ENCODE data around the gene ADCY10.

ADCY10 gene

DNA sequence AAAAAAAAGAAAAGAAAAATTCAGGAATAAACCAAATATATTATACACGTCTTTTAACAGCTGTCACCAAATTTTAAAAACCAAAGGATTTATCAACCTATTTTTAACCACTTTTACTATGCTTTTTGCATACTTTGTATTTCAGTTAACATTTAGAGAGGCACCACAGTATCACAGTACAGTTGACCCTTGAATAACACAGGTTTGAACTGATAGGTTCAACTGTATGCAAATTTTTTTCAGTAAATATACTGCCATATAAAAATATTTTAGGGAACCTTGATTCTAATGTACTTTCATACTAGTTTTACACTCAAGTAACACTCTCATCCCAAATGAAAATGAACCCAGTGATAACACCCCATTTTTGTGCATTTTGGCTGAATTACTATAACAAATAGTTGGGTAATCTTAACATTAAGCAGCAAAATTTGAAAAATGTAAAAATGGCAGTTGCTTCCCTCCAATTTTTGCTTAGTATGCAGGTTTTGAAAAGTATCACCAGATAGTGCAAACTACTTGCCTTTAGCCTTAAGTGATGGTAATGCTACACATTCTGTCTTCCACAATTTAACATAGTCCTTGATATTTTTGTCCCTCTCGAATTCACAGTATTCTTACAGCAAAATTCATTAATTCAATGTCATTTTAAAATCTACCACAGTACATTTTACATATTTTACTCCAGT lies 10.8 kb upstream of the ADCY10 start:
- Histone ChIP-seq H3K27me3 (ENCODE audit: insufficient read depth, low read length) (no peaks in the 10 kb centered on the region), H3K27ac (ENCODE audit: low read length) (no peak overlapping the region), H3K9ac (ENCODE audit: low read depth, low read length) (no peak overlapping the region), H3K36me3 (ENCODE audit: insufficient read depth, low read depth, low read length) (no peaks in the 10 kb centered on the region), H3K4me3 (ENCODE audit: low read length) (no peak overlapping the region), H3K9me3 (ENCODE audit: insufficient read depth, low read depth, low read length) (no peaks in the 10 kb centered on the region), H3K4me1 (ENCODE audit: insufficient read depth, low read length) (no peaks in the 10 kb centered on the region; the same call in 1 of the 2 replicates)

DNA sequence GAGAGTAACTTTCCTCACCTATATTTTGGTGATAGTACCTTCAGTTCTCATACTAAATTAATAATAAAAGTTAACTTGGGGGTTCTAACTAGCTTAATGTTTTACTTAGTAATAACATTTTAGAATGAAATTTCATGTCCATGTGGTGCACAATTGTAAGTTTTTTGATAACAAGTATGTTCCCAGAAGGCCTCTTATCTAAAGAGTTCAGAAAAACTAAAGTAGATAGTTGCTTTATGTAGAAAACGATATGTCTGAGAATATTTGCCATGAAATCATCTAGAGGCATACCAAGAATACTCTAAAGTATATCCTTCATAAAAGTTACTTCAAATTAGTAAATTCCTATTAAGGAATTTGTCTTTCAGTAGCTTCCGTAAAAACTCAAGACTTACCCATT lies 10.2 kb upstream of the ADCY10 start:
- H3K27ac ChIP-seq (ENCODE audit: low read length): no peak overlapping the region

DNA sequence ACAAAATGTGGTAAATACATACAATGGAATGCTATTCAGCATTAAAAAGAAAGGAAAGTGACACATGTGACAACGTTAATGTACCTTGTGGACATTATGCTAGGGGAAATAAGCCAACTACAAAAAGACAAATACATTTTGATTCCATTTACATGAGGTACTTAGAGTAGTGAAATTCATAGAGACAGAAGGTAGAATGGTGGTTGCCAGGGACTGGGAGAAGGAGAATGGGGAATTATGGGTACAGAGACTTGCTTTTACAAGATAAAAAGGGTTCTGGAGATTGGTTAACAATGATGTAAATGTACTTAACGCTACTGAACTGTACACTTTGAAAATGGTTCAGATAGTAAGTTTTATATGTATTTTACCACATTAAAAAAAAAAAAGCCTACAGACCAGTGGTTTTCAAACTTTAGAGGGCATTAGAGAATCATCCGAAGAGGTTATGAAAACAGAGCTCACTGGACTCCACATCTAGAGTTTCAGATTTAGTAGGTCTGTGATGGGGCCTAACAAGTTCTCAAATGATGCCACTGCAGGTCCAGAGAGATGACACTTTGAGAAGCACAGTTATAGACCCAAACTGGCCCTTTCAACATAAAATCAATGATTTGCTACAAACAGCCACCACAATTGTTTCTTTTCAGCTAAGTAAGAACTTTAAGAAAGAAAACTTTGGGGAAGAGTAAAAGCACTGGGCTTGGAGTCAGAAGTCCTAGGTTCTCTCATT lies 9.6 kb upstream of the ADCY10 start:
- H3K27me3 ChIP-seq (ENCODE audit: insufficient read depth, low read length): no peaks in the 10 kb centered on the region
- no peak overlapping the region for H3K27ac ChIP-seq (ENCODE audit: low read length)
- H3K36me3 ChIP-seq (ENCODE audit: insufficient read depth, low read depth, low read length): no peaks in the 10 kb centered on the region
- H3K9me3 ChIP-seq (ENCODE audit: insufficient read depth, low read depth, low read length): no peaks in the 10 kb centered on the region
- no peaks in the 10 kb centered on the region; the same call in 1 of the 2 replicates for H3K4me1 ChIP-seq (ENCODE audit: insufficient read depth, low read length)
- no peak overlapping the region for H3K9ac ChIP-seq (ENCODE audit: low read depth, low read length)
- no peak overlapping the region for H3K4me3 ChIP-seq (ENCODE audit: low read length)

More for the DNA sequence above, 10.2 kb upstream of the ADCY10 start:
- Histone ChIP-seq H3K9me3 (ENCODE audit: insufficient read depth, low read depth, low read length) (no peaks in the 10 kb centered on the region), H3K27me3 (ENCODE audit: insufficient read depth, low read length) (no peaks in the 10 kb centered on the region), H3K4me3 (ENCODE audit: low read length) (no peak overlapping the region), H3K4me1 (ENCODE audit: insufficient read depth, low read length) (no peaks in the 10 kb centered on the region; the same call in 1 of the 2 replicates), H3K36me3 (ENCODE audit: insufficient read depth, low read depth, low read length) (no peaks in the 10 kb centered on the region), H3K9ac (ENCODE audit: low read depth, low read length) (no peak overlapping the region)

DNA sequence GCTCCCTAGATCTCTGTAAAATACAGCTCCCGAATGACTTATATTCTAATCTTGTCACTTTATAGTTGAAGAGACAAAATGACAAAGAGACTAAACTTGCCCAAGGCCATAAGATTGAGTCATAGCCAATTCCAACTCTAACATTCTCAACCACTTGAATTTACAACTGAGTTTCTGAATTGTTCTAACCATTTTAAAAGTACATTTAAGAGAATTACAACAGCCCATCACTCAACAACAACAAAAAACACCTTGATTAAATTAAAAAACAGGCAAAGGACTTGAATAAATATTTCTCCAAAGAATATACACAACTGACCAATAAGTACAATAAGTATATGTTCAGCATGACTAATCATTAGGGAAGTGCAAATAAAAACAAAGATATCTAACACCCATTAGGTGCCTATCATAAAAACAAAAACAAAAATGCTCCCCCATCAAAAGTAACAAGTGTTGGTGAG lies 8.7 kb upstream of the ADCY10 start:
- Histone ChIP-seq H3K36me3 (ENCODE audit: insufficient read depth, low read depth, low read length) (no peaks in the 10 kb centered on the region), H3K27me3 (ENCODE audit: insufficient read depth, low read length) (no peaks in the 10 kb centered on the region), H3K4me1 (ENCODE audit: insufficient read depth, low read length) (no peaks in the 10 kb centered on the region), H3K9ac (ENCODE audit: low read depth, low read length) (no peak overlapping the region), H3K9me3 (ENCODE audit: insufficient read depth, low read depth, low read length) (no peaks in the 10 kb centered on the region), H3K27ac (ENCODE audit: low read length) (no peak overlapping the region), H3K4me3 (ENCODE audit: low read length) (no peak overlapping the region)

DNA sequence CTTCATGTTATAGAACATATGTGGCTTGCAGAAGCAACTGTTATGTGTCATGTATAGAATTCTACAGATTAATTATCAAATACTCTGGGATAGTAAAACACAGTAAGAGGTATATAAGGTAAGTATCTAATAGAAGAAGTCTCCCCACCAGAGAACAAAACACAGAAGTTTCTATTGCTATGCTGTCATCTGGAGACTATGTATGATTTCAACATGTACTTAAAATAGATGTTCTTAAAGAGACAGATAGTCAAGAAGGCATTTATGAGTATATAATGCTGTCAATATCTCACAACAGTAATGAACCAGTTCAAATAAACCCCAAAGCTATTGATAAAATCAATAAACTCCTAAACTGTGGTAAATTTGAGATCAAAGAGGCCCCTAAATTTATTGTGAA lies 8.1 kb upstream of the ADCY10 start:
- Histone ChIP-seq H3K27ac (ENCODE audit: low read length) (no peak overlapping the region), H3K9me3 (ENCODE audit: insufficient read depth, low read depth, low read length) (no peaks in the 10 kb centered on the region), H3K36me3 (ENCODE audit: insufficient read depth, low read depth, low read length) (no peaks in the 10 kb centered on the region), H3K27me3 (ENCODE audit: insufficient read depth, low read length) (no peaks in the 10 kb centered on the region), H3K4me1 (ENCODE audit: insufficient read depth, low read length) (no peaks in the 10 kb centered on the region), H3K4me3 (ENCODE audit: low read length) (no peak overlapping the region), H3K9ac (ENCODE audit: low read depth, low read length) (no peak overlapping the region)

DNA sequence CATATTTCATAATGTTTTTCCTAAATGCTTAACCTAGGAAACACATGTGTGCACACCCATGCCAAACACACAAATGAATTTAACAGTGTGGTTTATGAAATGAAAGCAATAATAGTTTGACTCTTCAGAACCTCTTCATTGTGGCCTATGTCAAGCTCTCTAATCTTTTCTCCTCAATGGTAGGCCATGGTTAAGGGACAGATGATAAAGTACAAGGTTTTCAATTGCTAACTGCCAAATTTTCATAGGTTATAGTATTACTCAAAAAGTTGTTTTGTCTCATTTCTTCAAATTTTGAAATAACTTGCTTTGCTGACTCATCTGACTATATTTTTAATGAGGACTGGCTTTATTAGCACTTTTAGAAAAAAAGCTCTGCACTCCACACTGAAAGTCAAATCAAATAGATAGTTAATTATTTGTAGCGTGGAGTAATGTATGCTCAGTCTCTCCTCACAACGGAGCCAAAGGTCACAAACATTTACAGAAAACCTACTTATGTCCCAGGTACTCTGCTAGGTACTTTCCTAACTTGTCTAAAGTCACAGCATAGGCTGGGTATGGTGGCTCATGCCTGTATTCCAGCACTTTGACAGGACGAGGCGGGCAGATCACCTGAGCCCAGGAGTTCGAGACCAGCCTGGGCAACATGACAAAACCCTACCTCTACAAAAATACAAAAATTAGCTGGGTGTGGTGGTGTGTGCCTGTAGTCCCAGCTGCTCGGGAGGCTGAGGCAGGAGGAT lies 3.0 kb upstream of the ADCY10 start:
- no peak overlapping the region for H3K27ac ChIP-seq (ENCODE audit: low read length)
- H3K4me1 ChIP-seq (ENCODE audit: insufficient read depth, low read length): peaks cover 1% of the 10 kb centered on the region; the same call in 1 of the 2 replicates
- H3K36me3 ChIP-seq (ENCODE audit: insufficient read depth, low read depth, low read length): no peaks in the 10 kb centered on the region
- H3K9me3 ChIP-seq (ENCODE audit: insufficient read depth, low read depth, low read length): no peaks in the 10 kb centered on the region
- H3K4me3 ChIP-seq (ENCODE audit: low read length): no peak overlapping the region
- H3K27me3 ChIP-seq (ENCODE audit: insufficient read depth, low read length): no peaks in the 10 kb centered on the region
- H3K9ac ChIP-seq (ENCODE audit: low read depth, low read length): no peak overlapping the region

DNA sequence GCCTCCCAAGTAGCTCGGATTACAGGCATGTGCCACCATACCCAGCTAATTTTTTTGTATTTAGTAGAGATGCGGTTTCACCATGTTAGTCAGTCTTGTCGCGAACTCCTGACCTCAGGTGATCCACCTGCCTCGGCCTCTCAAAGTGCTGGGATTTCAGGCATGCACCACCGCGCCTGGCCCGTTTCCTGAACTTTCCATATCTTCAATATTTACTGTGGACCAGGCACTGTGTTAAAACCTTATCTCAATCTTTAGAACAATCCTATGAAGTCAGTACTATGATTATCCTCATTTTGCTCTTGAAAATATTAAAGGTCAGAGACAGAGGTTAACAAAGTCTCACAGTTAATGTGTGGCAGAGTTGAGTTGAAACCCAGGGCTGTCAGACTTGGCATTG lies 1.6 kb upstream of the ADCY10 start:
- Histone ChIP-seq H3K27me3 (ENCODE audit: insufficient read depth, low read length) (no peaks in the 10 kb centered on the region), H3K4me3 (ENCODE audit: low read length) (no peak overlapping the region), H3K27ac (ENCODE audit: low read length) (no peak overlapping the region), H3K9ac (ENCODE audit: low read depth, low read length) (no peak overlapping the region), H3K4me1 (ENCODE audit: insufficient read depth, low read length) (peaks cover 6% of the 10 kb centered on the region; the same call in 1 of the 2 replicates), H3K9me3 (ENCODE audit: insufficient read depth, low read depth, low read length) (no peaks in the 10 kb centered on the region), H3K36me3 (ENCODE audit: insufficient read depth, low read depth, low read length) (no peaks in the 10 kb centered on the region)

DNA sequence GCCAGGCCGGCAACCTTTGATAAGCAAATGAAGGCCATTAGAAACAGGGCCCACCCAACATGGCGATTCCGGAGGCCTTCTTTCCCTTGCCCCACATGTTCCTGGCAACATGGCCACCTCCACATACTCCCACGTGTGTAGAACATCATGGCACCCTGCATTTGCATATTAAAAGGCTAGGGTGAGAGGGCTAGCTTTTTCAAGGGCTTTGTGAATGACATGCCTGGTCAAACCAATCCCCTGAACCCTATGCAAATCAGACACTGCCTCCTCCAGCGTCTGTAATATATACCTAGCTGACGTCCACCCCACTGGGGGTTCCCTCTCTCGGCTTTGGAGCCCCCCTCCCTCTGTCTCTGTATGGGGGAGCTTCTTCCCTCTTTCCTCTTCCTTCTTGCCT lies 1.6 kb downstream of the ADCY10 start:
- Histone ChIP-seq H3K4me3 (ENCODE audit: low read length) (no peak overlapping the region), H3K9ac (ENCODE audit: low read depth, low read length) (no peak overlapping the region), H3K9me3 (ENCODE audit: insufficient read depth, low read depth, low read length) (peaks cover 18% of the 10 kb centered on the region), H3K27me3 (ENCODE audit: insufficient read depth, low read length) (no peaks in the 10 kb centered on the region), H3K36me3 (ENCODE audit: insufficient read depth, low read depth, low read length) (no peaks in the 10 kb centered on the region), H3K4me1 (ENCODE audit: insufficient read depth, low read length) (peaks cover 6% of the 10 kb centered on the region; the same call in 1 of the 2 replicates), H3K27ac (ENCODE audit: low read length) (no peak overlapping the region)

DNA sequence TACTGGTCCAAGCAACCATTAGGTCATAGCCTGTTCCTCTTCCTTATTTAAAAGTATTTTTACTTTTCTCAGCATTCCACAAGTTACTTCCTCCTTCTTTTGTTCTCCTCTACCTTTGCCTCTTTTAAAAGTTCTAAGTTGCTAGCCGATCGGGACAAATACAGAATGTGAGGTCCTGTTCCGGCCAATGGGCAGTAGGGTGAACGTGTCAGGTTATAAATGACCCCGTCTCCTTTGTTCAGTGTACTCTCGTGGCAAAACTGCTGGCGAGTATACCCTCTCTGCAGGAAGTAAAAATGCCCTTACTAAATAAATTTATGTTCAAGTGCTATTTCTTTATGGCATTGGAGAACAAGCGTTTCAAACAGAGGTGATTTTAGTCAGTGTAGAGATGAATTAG lies 2.5 kb downstream of the ADCY10 start:
- Histone ChIP-seq H3K36me3 (ENCODE audit: insufficient read depth, low read depth, low read length) (no peaks in the 10 kb centered on the region), H3K4me3 (ENCODE audit: low read length) (no peak overlapping the region), H3K9ac (ENCODE audit: low read depth, low read length) (no peak overlapping the region), H3K9me3 (ENCODE audit: insufficient read depth, low read depth, low read length) (peaks cover 18% of the 10 kb centered on the region), H3K27ac (ENCODE audit: low read length) (no peak overlapping the region), H3K27me3 (ENCODE audit: insufficient read depth, low read length) (no peaks in the 10 kb centered on the region), H3K4me1 (ENCODE audit: insufficient read depth, low read length) (peaks cover 6% of the 10 kb centered on the region; the same call in 1 of the 2 replicates)

DNA sequence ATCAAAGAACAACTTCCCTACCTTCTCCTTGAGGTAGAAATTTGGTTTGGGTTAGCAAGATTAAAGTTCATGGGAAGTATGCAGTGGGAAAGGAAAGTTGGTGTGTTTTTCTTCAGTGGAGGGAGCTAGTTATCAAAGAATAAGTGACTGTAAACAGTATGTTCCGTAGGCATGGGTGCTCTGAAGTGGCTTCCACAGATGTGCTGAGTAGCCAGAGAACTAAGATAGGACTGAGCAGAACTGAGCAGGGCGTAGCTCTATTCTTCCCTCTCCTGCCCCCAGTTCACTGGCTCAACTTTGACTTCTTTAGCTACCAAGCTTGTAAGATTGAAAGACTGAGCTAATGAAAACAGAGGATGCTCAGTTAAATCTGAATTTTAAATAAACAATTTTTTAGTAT lies 3.4 kb downstream of the ADCY10 start:
- no peaks in the 10 kb centered on the region for H3K27me3 ChIP-seq (ENCODE audit: insufficient read depth, low read length)
- H3K36me3 ChIP-seq (ENCODE audit: insufficient read depth, low read depth, low read length): no peaks in the 10 kb centered on the region
- H3K4me3 ChIP-seq (ENCODE audit: low read length): no peak overlapping the region
- no peak overlapping the region for H3K27ac ChIP-seq (ENCODE audit: low read length)
- H3K4me1 ChIP-seq (ENCODE audit: insufficient read depth, low read length): peaks cover 10% of the 10 kb centered on the region; the same call in 1 of the 2 replicates
- H3K9ac ChIP-seq (ENCODE audit: low read depth, low read length): no peak overlapping the region
- H3K9me3 ChIP-seq (ENCODE audit: insufficient read depth, low read depth, low read length): peaks cover 18% of the 10 kb centered on the region

DNA sequence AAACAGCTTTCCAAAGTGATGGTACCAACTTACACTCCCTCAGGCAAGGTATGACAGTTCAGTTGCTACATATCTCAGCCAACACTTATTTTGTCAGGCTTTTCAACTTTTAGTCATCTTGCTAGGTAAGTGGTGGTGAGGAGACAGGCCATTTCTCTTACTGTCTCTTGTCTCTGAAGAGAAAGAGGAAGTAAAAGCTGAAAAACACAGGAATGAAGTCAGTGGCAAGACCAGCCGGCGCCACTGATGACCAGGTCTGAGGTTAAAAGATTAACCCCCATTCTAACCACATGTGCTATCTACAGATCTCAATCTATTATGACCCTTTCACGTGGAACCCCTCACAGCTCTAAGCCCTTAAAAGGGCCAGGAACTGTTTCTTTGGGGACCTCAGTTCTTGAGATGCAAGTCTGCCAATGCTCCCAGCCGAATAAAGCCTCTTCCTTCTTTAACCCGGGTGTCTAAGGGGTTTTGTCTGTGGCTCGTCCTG lies 4.2 kb downstream of the ADCY10 start:
- Histone ChIP-seq H3K9ac (ENCODE audit: low read depth, low read length) (no peak overlapping the region), H3K9me3 (ENCODE audit: insufficient read depth, low read depth, low read length) (peaks cover 18% of the 10 kb centered on the region), H3K36me3 (ENCODE audit: insufficient read depth, low read depth, low read length) (no peaks in the 10 kb centered on the region), H3K4me1 (ENCODE audit: insufficient read depth, low read length) (peaks cover 16% of the 10 kb centered on the region; the same call in 1 of the 2 replicates), H3K4me3 (ENCODE audit: low read length) (no peak overlapping the region), H3K27ac (ENCODE audit: low read length) (no peak overlapping the region), H3K27me3 (ENCODE audit: insufficient read depth, low read length) (no peaks in the 10 kb centered on the region)
